ENCODE results near the gene NPLOC4.
A peak's percentile ranks its signal among the peaks of the same experiment; 100 is the strongest.

The NPLOC4 gene

DNA sequence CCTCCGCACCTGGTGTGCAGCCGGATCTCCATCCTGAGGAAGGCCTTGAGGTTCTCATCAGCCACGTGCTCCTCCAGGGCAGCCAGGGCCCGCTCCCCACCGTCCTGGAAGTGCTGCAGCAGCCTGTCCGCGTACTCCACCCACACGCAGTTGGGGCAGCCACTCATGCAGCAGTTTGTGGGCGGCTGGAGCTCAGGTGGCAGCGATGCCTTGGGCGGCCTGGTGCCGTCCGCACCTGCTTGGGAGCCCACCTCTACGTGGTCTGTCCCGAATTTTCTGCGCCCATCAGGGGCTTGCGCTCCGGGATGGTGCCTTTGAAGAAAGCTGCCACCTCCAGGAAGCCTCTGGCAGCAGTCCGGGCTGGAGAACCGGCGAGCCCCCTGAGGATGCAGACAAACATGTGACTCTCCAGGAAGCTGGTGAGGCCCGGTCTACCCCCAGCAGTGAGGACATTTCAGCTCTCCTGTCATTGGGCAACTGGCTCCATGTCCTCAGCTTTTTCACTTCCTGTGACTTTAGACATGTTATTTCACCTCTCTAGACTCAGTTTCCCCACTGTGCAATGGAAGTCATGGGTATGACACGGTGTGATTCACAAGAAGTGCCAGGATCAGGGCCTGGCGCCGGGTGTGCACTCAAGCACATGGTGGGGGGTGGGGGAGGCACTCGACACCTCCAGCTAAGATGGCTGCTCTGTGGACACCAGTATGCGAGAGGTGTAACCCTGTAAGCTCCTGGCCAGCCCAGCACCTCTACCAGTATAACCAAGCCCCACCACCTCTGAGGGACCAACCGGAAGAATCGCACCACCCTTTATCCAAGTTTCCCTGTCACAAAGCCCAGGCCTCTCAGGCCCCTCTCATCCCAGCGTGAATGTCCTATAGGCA, 28.5 kb upstream of the NPLOC4 start:
- POLR2A ChIA-PET (ENCODE audit: low non-redundant PET), result interaction anchor here (0.8 to 1.6 kb wide), 2 partner anchors 9 to 29 kb away, joined by 3 to 4 read pairs; partner anchors contain the start of gene PDE6G
- CTCF ChIA-PET, result no interaction called here
- TF ChIP-seq, protein P1, sequence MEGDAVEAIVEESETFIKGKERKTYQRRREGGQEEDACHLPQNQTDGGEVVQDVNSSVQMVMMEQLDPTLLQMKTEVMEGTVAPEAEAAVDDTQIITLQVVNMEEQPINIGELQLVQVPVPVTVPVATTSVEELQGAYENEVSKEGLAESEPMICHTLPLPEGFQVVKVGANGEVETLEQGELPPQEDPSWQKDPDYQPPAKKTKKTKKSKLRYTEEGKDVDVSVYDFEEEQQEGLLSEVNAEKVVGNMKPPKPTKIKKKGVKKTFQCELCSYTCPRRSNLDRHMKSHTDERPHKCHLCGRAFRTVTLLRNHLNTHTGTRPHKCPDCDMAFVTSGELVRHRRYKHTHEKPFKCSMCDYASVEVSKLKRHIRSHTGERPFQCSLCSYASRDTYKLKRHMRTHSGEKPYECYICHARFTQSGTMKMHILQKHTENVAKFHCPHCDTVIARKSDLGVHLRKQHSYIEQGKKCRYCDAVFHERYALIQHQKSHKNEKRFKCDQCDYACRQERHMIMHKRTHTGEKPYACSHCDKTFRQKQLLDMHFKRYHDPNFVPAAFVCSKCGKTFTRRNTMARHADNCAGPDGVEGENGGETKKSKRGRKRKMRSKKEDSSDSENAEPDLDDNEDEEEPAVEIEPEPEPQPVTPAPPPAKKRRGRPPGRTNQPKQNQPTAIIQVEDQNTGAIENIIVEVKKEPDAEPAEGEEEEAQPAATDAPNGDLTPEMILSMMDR (conservative IDR thresholded peaks at IDR 0.05; ENCODE audit: low read depth), result no peak
- peak overlapping the region; percentile 86 for H3K27ac ChIP-seq
- DNase-seq (ENCODE audit: low spot score), result peak; percentile 20

DNA sequence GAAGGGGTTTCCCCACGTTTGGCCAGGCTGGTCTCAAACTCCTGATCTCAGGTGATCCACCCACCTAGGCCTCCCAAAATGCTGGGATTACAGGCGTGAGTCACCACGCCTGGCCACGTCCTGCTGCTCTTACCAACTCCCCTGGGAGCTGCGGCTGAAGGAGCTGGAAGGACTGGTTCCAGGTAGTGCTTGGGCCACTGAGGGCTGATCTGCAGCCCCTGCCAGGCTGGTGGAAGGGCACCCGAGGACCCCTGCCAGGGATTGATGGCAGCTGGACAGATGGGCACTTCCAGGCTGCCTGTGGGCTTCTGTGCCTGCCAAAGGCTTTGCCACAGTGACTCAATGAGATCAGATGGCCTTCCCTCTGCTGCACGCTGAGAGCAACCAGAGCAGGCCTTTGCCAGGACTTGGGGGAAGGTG, 27.1 kb upstream of the NPLOC4 start:
- no peak for DNase-seq (ENCODE audit: low spot score)
- H3K27ac ChIP-seq, result peak overlapping the region; percentile 86
- TF ChIP-seq, protein P1 (conservative IDR thresholded peaks at IDR 0.05; ENCODE audit: low read depth), result no peak
- CTCF ChIA-PET, result no interaction called here
- POLR2A ChIA-PET (ENCODE audit: low non-redundant PET), result no interaction called here

DNA sequence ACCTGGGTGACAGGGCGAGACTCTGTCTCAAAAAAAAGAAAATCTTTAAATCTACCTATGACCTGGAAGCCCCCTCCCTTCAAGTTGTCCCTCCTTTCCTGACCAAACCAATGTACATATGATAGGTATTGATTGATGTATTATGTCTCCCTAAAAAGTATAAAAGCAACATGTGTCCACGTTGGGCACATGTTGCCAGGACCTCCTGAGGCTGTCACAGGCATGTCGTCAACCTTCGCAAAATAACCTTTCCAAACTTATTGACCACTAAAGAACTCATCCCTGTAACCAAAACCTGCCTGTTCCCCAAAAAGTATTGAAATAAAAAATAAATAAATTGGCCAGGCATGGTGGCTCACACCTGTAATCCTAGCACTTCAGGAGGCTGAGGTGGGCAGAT, 25.1 kb upstream of the NPLOC4 start:
- no peak overlapping the region for H3K27ac ChIP-seq
- TF ChIP-seq, protein P1 (conservative IDR thresholded peaks at IDR 0.05; ENCODE audit: low read depth), result no peak
- no peak for DNase-seq (ENCODE audit: low spot score)
- CTCF ChIA-PET, result no interaction called here
- POLR2A ChIA-PET (ENCODE audit: low non-redundant PET), result no interaction called here

DNA sequence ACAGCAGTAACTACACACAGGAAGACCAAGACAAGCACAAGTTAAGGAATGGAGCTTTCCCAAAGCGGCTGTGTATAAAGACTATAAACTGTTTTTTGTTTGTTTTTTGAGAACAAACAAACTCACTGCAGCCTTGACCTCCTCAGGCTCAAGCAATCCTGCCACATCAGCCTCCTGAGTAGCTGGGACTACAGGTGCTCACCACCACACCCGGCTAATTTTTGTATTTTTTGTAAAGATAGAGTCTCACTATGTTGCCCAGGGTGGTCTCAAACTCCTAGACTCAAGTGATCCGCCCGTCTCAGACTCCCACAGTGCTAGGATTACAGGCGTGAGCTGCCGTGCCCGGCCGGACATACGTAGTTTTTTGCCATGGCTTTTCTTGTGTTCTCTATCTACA, 23.5 kb upstream of the NPLOC4 start:
- ChIA-PET POLR2A (ENCODE audit: low non-redundant PET) (no interaction called here), CTCF (interaction anchor here (0.5 kb wide), 1 partner anchor 46 kb away, joined by 3 read pairs; no protein-coding TSS in a partner anchor)
- DNase-seq (ENCODE audit: low spot score), result no peak
- H3K27ac ChIP-seq, result no peak overlapping the region
- TF ChIP-seq, protein P1 (conservative IDR thresholded peaks at IDR 0.05; ENCODE audit: low read depth), result no peak

DNA sequence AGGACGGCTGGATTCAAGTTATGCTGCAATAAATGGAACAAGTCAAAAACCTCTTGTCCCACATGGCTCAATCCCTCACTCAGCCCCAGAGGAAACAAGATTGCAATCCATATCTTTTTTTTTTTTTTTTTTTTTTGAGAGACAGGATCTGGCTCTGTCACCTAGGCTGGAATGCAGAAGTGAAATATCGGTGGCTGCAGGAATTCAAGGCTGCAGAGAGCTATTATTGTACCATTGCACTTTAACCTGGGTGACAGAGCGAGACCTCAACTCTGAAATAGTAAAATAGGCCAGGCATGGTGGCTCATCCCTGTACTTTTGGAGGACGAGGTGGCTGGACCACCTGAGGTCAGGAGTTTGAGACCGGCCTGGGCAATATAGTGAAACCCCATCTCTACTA, 22.1 kb upstream of the NPLOC4 start:
- CTCF ChIA-PET, result interaction anchor here (0.5 kb wide), 1 partner anchor 11 kb away, joined by 3 read pairs; no protein-coding TSS in a partner anchor

DNA sequence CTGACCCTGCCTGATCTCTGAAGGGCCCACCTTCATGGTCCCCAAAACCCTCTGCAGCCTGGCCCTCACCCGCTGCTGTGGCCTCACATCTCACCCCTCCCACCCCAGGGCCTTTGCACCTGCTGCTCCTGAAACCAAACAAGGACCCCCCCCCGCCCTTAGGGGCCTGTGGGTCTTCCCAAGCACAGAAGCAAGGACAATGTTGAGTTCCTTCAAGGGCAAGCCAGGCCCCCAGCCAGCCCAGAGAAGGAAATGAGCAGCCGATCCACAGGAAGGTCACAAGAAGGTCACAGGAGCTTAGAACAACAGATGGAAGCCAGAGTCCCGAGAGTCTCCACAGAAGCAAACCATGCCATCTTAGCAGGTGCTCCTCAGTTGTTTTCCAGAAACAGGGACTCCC, 19.9 kb upstream of the NPLOC4 start:
- TF ChIP-seq, protein P1 (conservative IDR thresholded peaks at IDR 0.05; ENCODE audit: low read depth), result no peak
- H3K27ac ChIP-seq, result no peak overlapping the region
- no peak for DNase-seq (ENCODE audit: low spot score)
- CTCF ChIA-PET, result no interaction called here
- POLR2A ChIA-PET (ENCODE audit: low non-redundant PET), result interaction anchor here (1.0 kb wide), 1 partner anchor 9 kb away, joined by 3 read pairs; the partner anchor contains the start of genes CCDC137 and OXLD1

More for the DNA sequence above, 22.1 kb upstream of the NPLOC4 start:
- H3K27ac ChIP-seq, result no peak overlapping the region
- no peak for DNase-seq (ENCODE audit: low spot score)
- TF ChIP-seq, protein P1 (conservative IDR thresholded peaks at IDR 0.05; ENCODE audit: low read depth), result no peak
- POLR2A ChIA-PET (ENCODE audit: low non-redundant PET), result interaction anchor here (0.7 kb wide), 1 partner anchor 23 kb away, joined by 3 read pairs; no protein-coding TSS in a partner anchor
